Panc1 (cell line): ENCODE data around the gene E2F2. TPM values are rescaled to one million over a fixed set of nuclear protein-coding genes. Genes with fewer than 3 reads are reported as not detected.
A peak's percentile ranks its signal among the peaks of the same experiment; 100 is the strongest.

ENCODE experiments used
- ATAC-seq: fragments of 200-7000 bp; cut with Tn5 transposase; 2 replicates; pipeline ENCODE4 v1.9.1; 2020; ENCODE audit warnings: mild to moderate bottlenecking, moderate library complexity
- BruUV-seq: library from RNA; stranded (reverse); fragments of 400-500 nt; replicated peaks from 2 replicates; lab custom pipeline; 2021; lab: Mats Ljungman, UMichigan
- CTCF ChIA-PET: fragments of 300-600 bp; sonication (Branson Sonifier 250); formaldehyde crosslinking; loops from one replicate; lab custom pipeline; 2022; ENCODE audit warnings: antibody characterized with exemption; lab: Charles Lee
- POLR2A ChIA-PET: fragments of 300-600 bp; sonication (Branson Sonifier 250); formaldehyde crosslinking; loops from one replicate; lab custom pipeline; 2022; ENCODE audit warnings: antibody characterized with exemption; lab: Charles Lee
- DNase-seq: peaks from one replicate; pipeline ENCODE4 v3.0.0-alpha.2; 2010; ENCODE audit warnings: low read depth, low spot score
- H3K27ac ChIP-seq: 2 replicates; pipeline ENCODE4 v1.5.1; 2011; ENCODE audit warnings: mild to moderate bottlenecking, low read length, inconsistent platforms
- H3K27me3 ChIP-seq: fragments of 200-500 bp; sonication (Bioruptor generic); 2 replicates; pipeline ENCODE4 v1.6.0; 2014; ENCODE audit warnings: low read length, inconsistent platforms; ENCODE audit not compliant: control insufficient read depth, insufficient read depth
- H3K36me3 ChIP-seq: fragments of 200-500 bp; sonication (Bioruptor generic); 2 replicates; pipeline ENCODE4 v1.5.1; 2014; ENCODE audit warnings: inconsistent platforms, mild to moderate bottlenecking, low read length, moderate library complexity; ENCODE audit not compliant: control insufficient read depth, insufficient read depth
- H3K4me1 ChIP-seq: 2 replicates; pipeline ENCODE4 v1.5.1; 2011; ENCODE audit warnings: inconsistent platforms, mild to moderate bottlenecking, low read length, moderate library complexity; ENCODE audit not compliant: control insufficient read depth, insufficient read depth
- H3K4me3 ChIP-seq, 2 experiments: 2 replicates each; pipeline ENCODE4 v1.5.1; 2011 to 2012; ENCODE audit warnings: low read depth in 2 of 2, low read length in 2 of 2, mild to moderate bottlenecking in 2 of 2, inconsistent platforms in 1 of 2, moderate library complexity in 1 of 2
- H3K9me3 ChIP-seq: fragments of 200-500 bp; sonication (Bioruptor generic); 2 replicates; pipeline ENCODE4 v1.5.1; 2014; ENCODE audit warnings: low read depth, mild to moderate bottlenecking, inconsistent platforms, low read length, moderate library complexity; ENCODE audit not compliant: control insufficient read depth, insufficient read depth
- CTCF ChIP-seq: fragments of 450-650 bp; IDR thresholded peaks from 2 replicates; pipeline ENCODE4 v1.5.1; 2017; ENCODE audit warnings: mild to moderate bottlenecking
- POLR2AphosphoS5 ChIP-seq: IDR thresholded peaks from 2 replicates; pipeline ENCODE4 v1.6.1; 2012; ENCODE audit warnings: mild to moderate bottlenecking, low read depth, low read length, moderate library complexity
- REST ChIP-seq, 2 experiments: IDR thresholded peaks; 2 replicates each; pipeline ENCODE4 v1.6.1; 2011 to 2012; ENCODE audit warnings: low read depth in 2 of 2, control low read depth in 1 of 2, low read length in 1 of 2, mild to moderate bottlenecking in 1 of 2, moderate library complexity in 1 of 2; ENCODE audit not compliant: insufficient read depth in 1 of 2
- SIN3A ChIP-seq: IDR thresholded peaks from 2 replicates; pipeline ENCODE4 v1.6.1; 2012; ENCODE audit warnings: low read depth, mild to moderate bottlenecking, low read length, moderate library complexity, borderline replicate concordance; ENCODE audit not compliant: insufficient read depth
- TCF7L2 ChIP-seq: IDR thresholded peaks from 2 replicates; pipeline ENCODE4 v1.6.1; 2011; ENCODE audit warnings: mild to moderate bottlenecking, low read depth, low read length, inconsistent platforms
- in situ Hi-C: cut with HindIII; loops from 2 replicates; pipeline ENCODE4 v1.10.0; 2016; ENCODE audit warnings: low sequenced_read_pairs, low pct_unique_long_range_greater_than_20kb
- intact Hi-C: fragments of 100-400 bp; cut with micrococcal nuclease; formaldehyde crosslinking; loops from one replicate; pipeline ENCODE4 v1.10.0; 2022; ENCODE audit not compliant: unreplicated experiment
- total RNA-seq: library from RNA; stranded (reverse); gene quantifications from one replicate; pipeline ENCODE4 v1.2.1, GENCODE V29; 2021; ENCODE audit not compliant: unreplicated experiment

The E2F2 gene
- total RNA-seq, 1 experiment from 2014 or later = 9.5 TPM

GRCh38 chr1:23544444-23545389, 13.7 kb upstream of the E2F2 start:
- in situ Hi-C loops = no loop called here
- no peaks in the 10 kb centered on the region for H3K9me3 ChIP-seq
- H3K27ac ChIP-seq = peak overlapping the region; percentile 52; the same call in 1 of the 2 replicates
- H3K4me1 ChIP-seq = peaks cover 10% of the 10 kb centered on the region; the same call in 1 of the 2 replicates
- H3K4me3 ChIP-seq = no peak overlapping the region
- TF ChIP-seq POLR2AphosphoS5 = no peak
- peak; percentile 92 for TF ChIP-seq CTCF
- TF ChIP-seq SIN3A = no peak
- peak; percentile 56; the same call in 1 of the 2 replicates for TF ChIP-seq TCF7L2
- TF ChIP-seq REST (IDR thresholded peaks at IDR 0.05; ENCODE audit: insufficient read depth in 1 of 2, low read depth in 2 of 2, low read length in 1 of 2) = no peak
- BruUV-seq = no TSS peak
- CTCF ChIA-PET = interaction anchor here (0.6 to 4.8 kb wide), 5 partner anchors 11 to 219 kb away, joined by 3 to 68 read pairs (median 5); no protein-coding TSS in a partner anchor
- no peaks in the 10 kb centered on the region for H3K36me3 ChIP-seq
- POLR2A ChIA-PET = no interaction called here
- DNase-seq (no peak), ATAC-seq (peak; percentile 78)
- intact Hi-C loops = loop anchor here (1.0 kb wide), 1 partner anchor 93 kb away; no protein-coding TSS in a partner anchor
- H3K27me3 ChIP-seq = no peaks in the 10 kb centered on the region

GRCh38 chr1:23543707-23544443, 12.8 kb upstream of the E2F2 start:
- POLR2A ChIA-PET = interaction anchor here (0.7 kb wide), 1 partner anchor 248 kb away, joined by 12 read pairs; no protein-coding TSS in a partner anchor
- BruUV-seq = no TSS peak

More at GRCh38 chr1:23543707-23544443, 12.8 kb upstream of the E2F2 start:
- Histone ChIP-seq H3K9me3 (no peaks in the 10 kb centered on the region), H3K36me3 (no peaks in the 10 kb centered on the region), H3K4me1 (peaks cover 10% of the 10 kb centered on the region; the same call in 1 of the 2 replicates), H3K27me3 (no peaks in the 10 kb centered on the region), H3K4me3 (no peak overlapping the region), H3K27ac (no peak overlapping the region)
- ATAC-seq (no peak), DNase-seq (no peak)
- TF ChIP-seq CTCF (no peak), SIN3A (no peak), POLR2AphosphoS5 (no peak), REST (IDR thresholded peaks at IDR 0.05; ENCODE audit: insufficient read depth in 1 of 2, low read depth in 2 of 2, low read length in 1 of 2) (no peak), TCF7L2 (no peak)
- CTCF ChIA-PET = interaction anchor here (0.6 to 4.8 kb wide), 3 partner anchors 11 to 94 kb away, joined by 5 to 68 read pairs (median 8); no protein-coding TSS in a partner anchor
- in situ Hi-C loops = no loop called here
- intact Hi-C loops = loop anchor here (1.0 kb wide), 1 partner anchor 93 kb away; no protein-coding TSS in a partner anchor
